Glutamatergic neuron (in vitro differentiated cells): ENCODE results near the gene NT5DC4. TPM values are rescaled to one million over a fixed set of nuclear protein-coding genes. Genes with fewer than 3 reads are reported as not detected.

Experiments
- DNase-seq: peaks from one replicate; pipeline ENCODE4 v3.0.0; 2022
- H3K27ac Mint-ChIP-seq: one replicate; pipeline ENCODE4 v1.8.0; 2020; ENCODE audit warnings: mild to moderate bottlenecking, mixed read lengths, inconsistent platforms; ENCODE audit not compliant: unreplicated experiment
- H3K27me3 Mint-ChIP-seq: one replicate; pipeline ENCODE4 v1.8.0; 2020; ENCODE audit warnings: mild to moderate bottlenecking, moderate library complexity, mixed read lengths, inconsistent platforms; ENCODE audit not compliant: unreplicated experiment
- H3K36me3 Mint-ChIP-seq: one replicate; pipeline ENCODE4 v1.8.0; 2020; ENCODE audit warnings: mild to moderate bottlenecking, mixed read lengths, inconsistent platforms; ENCODE audit not compliant: unreplicated experiment
- H3K4me1 Mint-ChIP-seq: one replicate; pipeline ENCODE4 v1.8.0; 2020; ENCODE audit warnings: mild to moderate bottlenecking, low read depth, mixed read lengths, inconsistent platforms; ENCODE audit not compliant: unreplicated experiment
- H3K4me3 Mint-ChIP-seq: one replicate; pipeline ENCODE4 v1.8.0; 2020; ENCODE audit warnings: mild to moderate bottlenecking, mixed read lengths, inconsistent platforms; ENCODE audit not compliant: unreplicated experiment
- H3K9me3 Mint-ChIP-seq: one replicate; pipeline ENCODE4 v1.8.0; 2020; ENCODE audit warnings: mild to moderate bottlenecking, moderate library complexity, mixed read lengths, inconsistent platforms; ENCODE audit not compliant: unreplicated experiment
- total RNA-seq: library from RNA; stranded (reverse); fragmentation: NEBNext Ultra II Directional; extraction: Animal tissue kit (Norgen Biotek cat#: 25700); gene quantifications from one replicate; pipeline ENCODE4 v1.2.1, GENCODE V29; 2021; ENCODE audit not compliant: unreplicated experiment
- TF ChIP-seq, protein P1 (sequence below): fragments of 200-600 bp; sonication (generic); IDR thresholded peaks from one replicate; pipeline ENCODE4 v1.5.0; 2021; ENCODE audit not compliant: partially characterized antibody, unreplicated experiment

NT5DC4 gene
- total RNA-seq, 1 donor from 2014 or later = not detected

DNA sequence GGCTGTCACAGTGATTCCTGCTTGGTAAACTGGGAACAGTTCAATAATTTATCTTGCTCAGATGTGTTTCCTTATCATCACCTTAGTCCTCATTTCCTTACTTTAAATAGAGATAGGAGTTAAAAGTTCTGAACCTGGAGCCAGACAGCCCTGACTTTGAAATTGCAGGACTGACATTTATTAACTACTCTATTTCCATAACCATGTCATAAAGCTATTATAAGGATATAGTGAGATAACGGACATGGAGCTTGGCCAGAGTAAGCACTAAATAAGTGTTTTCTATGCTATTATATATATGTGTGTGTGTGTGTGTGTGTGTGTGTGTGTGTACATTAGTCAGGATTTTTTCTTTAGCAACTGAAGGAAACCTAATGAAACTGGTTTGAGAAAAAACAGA lies 13.1 kb downstream of the NT5DC4 start:
- DNase-seq = no peak
- Mint-ChIP-seq H3K9me3 (no peaks in the 10 kb centered on the region), H3K27ac (no peak overlapping the region), H3K4me1 (no peaks in the 10 kb centered on the region), H3K27me3 (no peaks in the 10 kb centered on the region), H3K36me3 (no peaks in the 10 kb centered on the region), H3K4me3 (no peak overlapping the region)
- TF ChIP-seq, protein P1, sequence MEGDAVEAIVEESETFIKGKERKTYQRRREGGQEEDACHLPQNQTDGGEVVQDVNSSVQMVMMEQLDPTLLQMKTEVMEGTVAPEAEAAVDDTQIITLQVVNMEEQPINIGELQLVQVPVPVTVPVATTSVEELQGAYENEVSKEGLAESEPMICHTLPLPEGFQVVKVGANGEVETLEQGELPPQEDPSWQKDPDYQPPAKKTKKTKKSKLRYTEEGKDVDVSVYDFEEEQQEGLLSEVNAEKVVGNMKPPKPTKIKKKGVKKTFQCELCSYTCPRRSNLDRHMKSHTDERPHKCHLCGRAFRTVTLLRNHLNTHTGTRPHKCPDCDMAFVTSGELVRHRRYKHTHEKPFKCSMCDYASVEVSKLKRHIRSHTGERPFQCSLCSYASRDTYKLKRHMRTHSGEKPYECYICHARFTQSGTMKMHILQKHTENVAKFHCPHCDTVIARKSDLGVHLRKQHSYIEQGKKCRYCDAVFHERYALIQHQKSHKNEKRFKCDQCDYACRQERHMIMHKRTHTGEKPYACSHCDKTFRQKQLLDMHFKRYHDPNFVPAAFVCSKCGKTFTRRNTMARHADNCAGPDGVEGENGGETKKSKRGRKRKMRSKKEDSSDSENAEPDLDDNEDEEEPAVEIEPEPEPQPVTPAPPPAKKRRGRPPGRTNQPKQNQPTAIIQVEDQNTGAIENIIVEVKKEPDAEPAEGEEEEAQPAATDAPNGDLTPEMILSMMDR = no peak

- H3K27me3 Mint-ChIP-seq = no peaks in the 10 kb centered on the region
- H3K4me3 Mint-ChIP-seq = no peak overlapping the region
- no peaks in the 10 kb centered on the region for H3K4me1 Mint-ChIP-seq
- DNase-seq = no peak
- H3K27ac Mint-ChIP-seq = no peak overlapping the region
- H3K36me3 Mint-ChIP-seq = no peaks in the 10 kb centered on the region
- H3K9me3 Mint-ChIP-seq = no peaks in the 10 kb centered on the region
- TF ChIP-seq, protein P1 = no peak
These were observed 16.9 kb downstream of the NT5DC4 start for GRCh38 chr2:112737542-112738232.

DNA sequence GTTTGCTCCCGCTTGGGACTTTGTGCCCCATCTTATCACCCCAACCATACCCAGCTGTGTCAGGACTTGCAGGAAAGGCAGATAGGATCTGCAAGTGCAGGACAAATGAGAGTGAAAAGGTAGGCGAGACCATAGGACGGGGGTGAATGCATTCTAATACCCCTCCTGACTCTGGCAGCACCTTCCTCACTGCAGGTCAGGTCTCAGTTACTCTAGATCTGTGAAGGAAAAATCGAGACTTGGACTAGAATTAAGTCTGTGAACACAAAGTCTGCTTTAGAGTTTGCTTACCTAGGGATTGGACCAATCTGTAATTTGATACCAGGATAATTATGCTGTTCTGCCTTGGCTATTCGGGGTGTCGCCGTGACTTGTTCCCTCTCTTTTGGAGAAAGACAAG lies 19.7 kb downstream of the NT5DC4 start:
- H3K27ac Mint-ChIP-seq = no peak overlapping the region
- TF ChIP-seq, protein P1 = no peak
- H3K36me3 Mint-ChIP-seq = no peaks in the 10 kb centered on the region
- no peaks in the 10 kb centered on the region for H3K27me3 Mint-ChIP-seq
- H3K9me3 Mint-ChIP-seq = no peaks in the 10 kb centered on the region
- H3K4me3 Mint-ChIP-seq = no peak overlapping the region
- DNase-seq = no peak
- no peaks in the 10 kb centered on the region for H3K4me1 Mint-ChIP-seq

DNA sequence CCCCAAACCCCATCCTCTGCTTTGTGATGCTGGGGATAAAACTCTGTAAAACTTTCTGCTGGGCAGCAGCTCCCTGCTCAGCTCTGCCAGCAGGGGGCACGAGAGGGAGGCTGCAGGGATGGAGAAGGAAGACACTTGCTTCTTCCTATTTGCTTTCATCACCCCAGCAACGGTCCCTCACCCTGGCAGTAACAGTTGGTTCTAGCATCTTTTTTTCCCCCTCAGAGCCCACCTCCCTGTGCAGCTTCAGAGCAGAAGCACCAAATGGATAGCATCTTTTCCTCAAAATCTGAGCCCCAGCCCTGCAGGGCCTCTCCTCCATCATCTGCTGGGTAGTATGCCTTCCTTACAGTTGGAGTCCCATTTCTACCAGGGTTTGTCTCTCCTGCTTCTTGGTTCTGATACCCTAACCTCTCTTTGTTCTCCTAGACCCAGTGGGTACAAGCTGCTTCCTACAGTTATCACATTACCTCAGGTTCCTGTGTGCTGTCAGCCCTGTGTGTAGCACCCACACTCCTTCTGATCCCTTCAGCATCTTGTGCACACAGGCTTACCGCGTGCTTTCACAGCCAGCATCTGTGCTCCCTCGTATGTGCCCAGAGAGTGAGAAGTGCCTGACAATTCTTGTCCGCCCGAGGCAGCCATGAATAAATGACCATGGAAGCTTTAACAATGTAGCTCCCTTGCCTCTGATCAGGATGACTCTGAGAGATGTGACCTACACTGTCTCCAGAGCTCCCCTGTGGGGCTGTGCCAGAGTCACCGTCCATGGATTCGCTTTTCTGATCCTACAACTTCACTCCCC lies 29.1 kb downstream of the NT5DC4 start:
- Mint-ChIP-seq H3K9me3 (no peaks in the 10 kb centered on the region), H3K27ac (peak overlapping the region; percentile 52), H3K4me3 (no peak overlapping the region), H3K4me1 (peaks cover 3% of the 10 kb centered on the region), H3K36me3 (no peaks in the 10 kb centered on the region), H3K27me3 (no peaks in the 10 kb centered on the region)
- TF ChIP-seq, protein P1 = peak; percentile 91
- DNase-seq = peak; percentile 92

- Mint-ChIP-seq H3K9me3 (no peaks in the 10 kb centered on the region), H3K27ac (no peak overlapping the region)
- TF ChIP-seq, protein P1 = no peak
These were observed 29.7 kb downstream of the NT5DC4 start for GRCh38 chr2:112750560-112750843.

More at GRCh38 chr2:112750560-112750843, 29.7 kb downstream of the NT5DC4 start:
- H3K36me3 Mint-ChIP-seq = no peaks in the 10 kb centered on the region
- H3K27me3 Mint-ChIP-seq = no peaks in the 10 kb centered on the region
- H3K4me3 Mint-ChIP-seq = no peak overlapping the region
- no peak for DNase-seq
- H3K4me1 Mint-ChIP-seq = peaks cover 3% of the 10 kb centered on the region
